Activated CD4-positive, alpha-beta memory T cell treated with anti-CD3 and anti-CD28 coated beads for 36 hours (primary cell): ENCODE measurements around the gene DCAF8L2. TPM values are rescaled to one million over a fixed set of nuclear protein-coding genes. Genes with fewer than 3 reads are reported as not detected.

Experiments used
- CTCF ChIA-PET: fragments of 350-600 bp; sonication (Branson Sonifier 250); formaldehyde crosslinking; loops from one replicate; lab custom pipeline; 2021; ENCODE audit warnings: antibody characterized with exemption, inconsistent platforms; lab: Charles Lee
- POLR2A ChIA-PET: fragments of 350-600 bp; sonication (Branson Sonifier 250); formaldehyde crosslinking; loops from one replicate; lab custom pipeline; 2021; ENCODE audit warnings: antibody characterized with exemption; lab: Charles Lee
- DNase-seq: peaks from one replicate; pipeline ENCODE4 v3.0.0-alpha.2; 2020
- H3K27ac Mint-ChIP-seq: one replicate; pipeline ENCODE4 v1.8.0; 2021; ENCODE audit warnings: mixed read lengths
- H3K27me3 Mint-ChIP-seq: one replicate; pipeline ENCODE4 v1.8.0; 2021; ENCODE audit warnings: mixed read lengths
- H3K36me3 Mint-ChIP-seq: one replicate; pipeline ENCODE4 v1.8.0; 2021; ENCODE audit warnings: mixed read lengths
- H3K4me1 Mint-ChIP-seq: one replicate; pipeline ENCODE4 v1.8.0; 2021; ENCODE audit warnings: low read depth, mixed read lengths
- H3K4me3 Mint-ChIP-seq: one replicate; pipeline ENCODE4 v1.8.0; 2021; ENCODE audit warnings: mild to moderate bottlenecking, mixed read lengths
- H3K9me3 Mint-ChIP-seq: one replicate; pipeline ENCODE4 v1.8.0; 2021; ENCODE audit warnings: mixed read lengths
- intact Hi-C: fragments of 100-400 bp; cut with micrococcal nuclease; formaldehyde crosslinking; loops from one replicate; pipeline ENCODE4 v1.15.1; 2023
- total RNA-seq, 2 experiments: library from RNA; stranded (reverse); gene quantifications; one replicate each; pipeline ENCODE4 v1.2.3, GENCODE V29; 2021

Gene DCAF8L2
- total RNA-seq, 2 experiments from 2014 or later: not detected

- H3K4me1 Mint-ChIP-seq: no peaks in the 10 kb centered on the region
- POLR2A ChIA-PET: no interaction called here
Observed at GRCh38 chrX:27767387-27767786, 177.2 kb downstream of the DCAF8L2 start.

GRCh38 chrX:27775984-27776383 lies 185.8 kb downstream of the DCAF8L2 start:
- Mint-ChIP-seq H3K9me3 (no peaks in the 10 kb centered on the region), H3K4me1 (no peaks in the 10 kb centered on the region), H3K36me3 (no peaks in the 10 kb centered on the region), H3K27me3 (no peaks in the 10 kb centered on the region), H3K27ac (no peak overlapping the region), H3K4me3 (no peak overlapping the region)
- POLR2A ChIA-PET: no interaction called here
- intact Hi-C loops: no loop called here
- CTCF ChIA-PET: no interaction called here
- DNase-seq: no peak

More at GRCh38 chrX:27767387-27767786, 177.2 kb downstream of the DCAF8L2 start:
- intact Hi-C loops: no loop called here
- no peaks in the 10 kb centered on the region for H3K27me3 Mint-ChIP-seq
- CTCF ChIA-PET: no interaction called here
- no peaks in the 10 kb centered on the region for H3K9me3 Mint-ChIP-seq
- DNase-seq: no peak
- H3K27ac Mint-ChIP-seq: no peak overlapping the region
- H3K36me3 Mint-ChIP-seq: no peaks in the 10 kb centered on the region
- H3K4me3 Mint-ChIP-seq: no peak overlapping the region

GRCh38 chrX:27796640-27797257 lies 206.6 kb downstream of the DCAF8L2 start:
- intact Hi-C loops: no loop called here
- ChIA-PET POLR2A (no interaction called here), CTCF (no interaction called here)
- no peak overlapping the region for H3K27ac Mint-ChIP-seq
- no peaks in the 10 kb centered on the region for H3K9me3 Mint-ChIP-seq
- no peaks in the 10 kb centered on the region for H3K36me3 Mint-ChIP-seq
- DNase-seq: no peak
- no peak overlapping the region for H3K4me3 Mint-ChIP-seq
- no peaks in the 10 kb centered on the region for H3K27me3 Mint-ChIP-seq
- H3K4me1 Mint-ChIP-seq: no peaks in the 10 kb centered on the region

- no peak for DNase-seq
- intact Hi-C loops: no loop called here
- Mint-ChIP-seq H3K36me3 (no peaks in the 10 kb centered on the region), H3K9me3 (no peaks in the 10 kb centered on the region), H3K27me3 (no peaks in the 10 kb centered on the region), H3K4me3 (no peak overlapping the region), H3K4me1 (no peaks in the 10 kb centered on the region), H3K27ac (no peak overlapping the region)
- CTCF ChIA-PET: no interaction called here
- POLR2A ChIA-PET: no interaction called here
Observed at GRCh38 chrX:27797575-27797974, 207.4 kb downstream of the DCAF8L2 start.

Other genes with a start within 250 kb of the DCAF8L2 start
- gene PPP4R3C, start 127.0 kb upstream of the DCAF8L2 start, total RNA-seq: not detected
- gene MAGEB10, start 217.6 kb downstream of the DCAF8L2 start, total RNA-seq: not detected